PC-3 (cell line): ENCODE results near the gene GGT5.
"Not testable (repeated sequence)": the region's sequence is repeated elsewhere in the genome, so short reads cannot be mapped to it uniquely, and the experiment has no call there.

ENCODE experiments used
- CTCF ChIP-seq: fragments of 300-600 bp; sonication (generic); conservative IDR thresholded peaks from 2 replicates; pipeline ENCODE4 v1.5.1; 2017; ENCODE audit warnings: antibody characterized with exemption, low read depth, mild to moderate bottlenecking, low read length
- EZH2 ChIP-seq: fragments of 300-600 bp; sonication (generic); IDR thresholded peaks from one replicate; pipeline ENCODE4 v1.6.1; 2017; ENCODE audit warnings: antibody characterized with exemption, mild to moderate bottlenecking, low read length; ENCODE audit not compliant: unreplicated experiment
- EZH2phosphoT487 ChIP-seq: fragments of 300-600 bp; sonication (generic); IDR thresholded peaks from 2 replicates; pipeline ENCODE4 v1.6.1; 2018; ENCODE audit warnings: mild to moderate bottlenecking, antibody characterized with exemption, low read length, borderline replicate concordance

- TF ChIP-seq CTCF, EZH2, EZH2phosphoT487: not testable (repeated sequence)
Measured at GRCh38 chr22:24245584-24246561, 991 bp upstream of the GGT5 start.
